GM21447 (cell line): ENCODE data around the gene CCDC148.
"Not testable (repeated sequence)": the region's sequence is repeated elsewhere in the genome, so short reads cannot be mapped to it uniquely, and the experiment has no call there.

Experiments used
- ATAC-seq: cut with Tn5 transposase; IDR thresholded peaks from one replicate; pipeline ENCODE4 v1.9.1; 2021; ENCODE audit not compliant: unreplicated experiment

The CCDC148 gene

GRCh38 chr2:158482594-158482993 is 26.0 kb upstream of the CCDC148 start:
- no peak for ATAC-seq

- ATAC-seq: no peak
These were observed 24.6 kb upstream of the CCDC148 start for GRCh38 chr2:158481116-158481515.

- no peak for ATAC-seq
These were observed 22.3 kb upstream of the CCDC148 start for GRCh38 chr2:158478816-158479215.

- no peak for ATAC-seq
These were observed 21.7 kb upstream of the CCDC148 start for GRCh38 chr2:158478237-158478636.

GRCh38 chr2:158477202-158477601 is 20.6 kb upstream of the CCDC148 start:
- ATAC-seq: no peak

GRCh38 chr2:158474526-158475011 is 18.0 kb upstream of the CCDC148 start:
- ATAC-seq: not testable (repeated sequence)

GRCh38 chr2:158473719-158474392 is 17.3 kb upstream of the CCDC148 start:
- ATAC-seq: no peak

- ATAC-seq: not testable (repeated sequence)
These were observed 16.7 kb upstream of the CCDC148 start for GRCh38 chr2:158473300-158473699.

GRCh38 chr2:158472829-158473228 is 16.3 kb upstream of the CCDC148 start:
- not testable (repeated sequence) for ATAC-seq

- ATAC-seq: no peak
These were observed 10.7 kb upstream of the CCDC148 start for GRCh38 chr2:158467248-158467647.

- ATAC-seq: no peak
These were observed 8.1 kb upstream of the CCDC148 start for GRCh38 chr2:158464426-158465281.

GRCh38 chr2:158463496-158464095 is 7.0 kb upstream of the CCDC148 start:
- no peak for ATAC-seq

GRCh38 chr2:158460632-158461297 is 4.2 kb upstream of the CCDC148 start:
- ATAC-seq: no peak

GRCh38 chr2:158459161-158460003 is 2.8 kb upstream of the CCDC148 start:
- ATAC-seq: no peak

- ATAC-seq: no peak
These were observed 2.0 kb upstream of the CCDC148 start for GRCh38 chr2:158458617-158458920.

GRCh38 chr2:158457826-158458616 is 1.5 kb upstream of the CCDC148 start:
- ATAC-seq: peak; percentile 49

GRCh38 chr2:158457092-158457825 is 706 bp upstream of the CCDC148 start:
- ATAC-seq: peak; percentile 33

- ATAC-seq: no peak
These were observed 12.9 kb downstream of the CCDC148 start for GRCh38 chr2:158443606-158444005.

- ATAC-seq: not testable (repeated sequence)
These were observed 17.5 kb downstream of the CCDC148 start for GRCh38 chr2:158439062-158439461.
